Transverse colon (tissue), 4 donors: ENCODE data around the gene OGG1. TPM values are rescaled to one million over a fixed set of nuclear protein-coding genes. Genes with fewer than 3 reads are reported as not detected.
A peak's percentile ranks its signal among the peaks of the same experiment; 100 is the strongest.

Experiments used
- DNase-seq: peaks from one replicate; pipeline ENCODE4 v3.0.0-alpha.2; 2019
- H3K27ac ChIP-seq, 4 donors: fragments of 200-600 bp; sonication (generic); 2 replicates each; pipeline ENCODE4 v1.5.1; 2016 to 2018; ENCODE audit warnings: inconsistent platforms in 4 of 4
- H3K27me3 ChIP-seq: fragments of 200-600 bp; sonication (generic); 2 replicates; pipeline ENCODE4 v1.5.1; 2017; ENCODE audit warnings: inconsistent platforms
- H3K36me3 ChIP-seq, 4 donors: fragments of 200-600 bp; sonication (generic); 2 replicates each; pipeline ENCODE4 v1.5.1; 2017 to 2019; ENCODE audit warnings: inconsistent platforms in 4 of 4
- H3K4me1 ChIP-seq, 4 donors: fragments of 200-600 bp; sonication (generic); 2 replicates each; pipeline ENCODE4 v1.5.1; 2017 to 2020; ENCODE audit warnings: inconsistent platforms in 4 of 4
- H3K4me3 ChIP-seq, 4 donors: fragments of 200-600 bp; sonication (generic); 1 replicate in 1 of 4; 2 replicates in 3 of 4; pipeline versions ENCODE4 v1.5.1 to v1.6.1; 2017 to 2019; ENCODE audit warnings: inconsistent platforms in 4 of 4
- H3K9me3 ChIP-seq, 2 donors: fragments of 200-600 bp; sonication (generic); 2 replicates each; pipeline ENCODE4 v1.5.1; 2017 to 2019; ENCODE audit warnings: inconsistent platforms in 2 of 2
- CTCF ChIP-seq, 5 experiments: fragments of 200-600 bp in 3 of 5; fragments of 450-650 bp in 2 of 5; sonication (generic) in 3 of 5; IDR thresholded peaks; 1 replicate in 2 of 5; 2 replicates in 3 of 5; pipeline ENCODE4 v1.5.1; 2016 to 2017; ENCODE audit warnings: antibody characterized with exemption in 5 of 5, inconsistent platforms in 3 of 5, mild to moderate bottlenecking in 2 of 5, moderate library complexity in 1 of 5
- EP300 ChIP-seq: sonication (generic); formaldehyde crosslinking; IDR thresholded peaks from one replicate; pipeline ENCODE4 v1.6.1; 2017; ENCODE audit warnings: antibody characterized with exemption, low read depth
- POLR2A ChIP-seq: fragments of 450-650 bp; IDR thresholded peaks from one replicate; pipeline ENCODE4 v1.6.1; 2016; ENCODE audit warnings: antibody characterized with exemption, mild to moderate bottlenecking, moderate library complexity
- POLR2AphosphoS5 ChIP-seq, 3 donors: sonication (generic); formaldehyde crosslinking; IDR thresholded peaks; one replicate each; pipeline ENCODE4 v1.6.1; 2016; ENCODE audit warnings: antibody characterized with exemption in 3 of 3
- WGBS, 2 donors: methylation state at CpG; one replicate each; pipeline ENCODE4 v1.1.5; 2018; ENCODE audit warnings: low coverage in 1 of 2; 5-methylcytosine and 5-hydroxymethylcytosine counted together
- in situ Hi-C, 4 donors: fragments of 200-750 bp; cut with MboI; loops; one replicate each; pipeline versions ENCODE4 v1.15.0 to v1.15.1; 2017; ENCODE audit warnings: low sequenced_read_pairs in 3 of 4, low pct_ligation_motif_present in 1 of 4, low pct_unique_long_range_greater_than_20kb in 1 of 4
- intact Hi-C: fragments of 100-400 bp; cut with DNase I; formaldehyde crosslinking; loops from one replicate; pipeline ENCODE4 v1.15.1; 2023; ENCODE audit warnings: low total_unique reads
- total RNA-seq, 4 donors: library from RNA; depleted of rRNA; stranded (reverse); fragments of >200 nt; gene quantifications; one replicate each; pipeline ENCODE4 v1.1.0, GENCODE V29; 2016

Gene OGG1
- total RNA-seq, 4 donors from 2014 or later = 27.8 to 69.5 (median 39.7) TPM

GRCh38 chr3:9721700-9722060 is 28.1 kb upstream of the OGG1 start:
- H3K4me1 ChIP-seq = no peaks in the 10 kb centered on the region
- no peaks in the 10 kb centered on the region for H3K27me3 ChIP-seq
- intact Hi-C loops = no loop called here
- TF ChIP-seq EP300 (no peak), POLR2A (no peak), POLR2AphosphoS5 (IDR thresholded peaks at IDR 0.05) (no peak), CTCF (IDR thresholded peaks at IDR 0.05) (no peak)
- H3K27ac ChIP-seq = no peak overlapping the region
- no peaks in the 10 kb centered on the region for H3K9me3 ChIP-seq
- no peaks in the 10 kb centered on the region for H3K36me3 ChIP-seq
- WGBS, 2 donors = 71 to 100% methylated on average over 1 to 2 of the region's 2 CpGs
- in situ Hi-C loops = no loop called here
- H3K4me3 ChIP-seq = no peak overlapping the region
- DNase-seq = no peak

- Histone ChIP-seq H3K4me1 (peaks cover 0 to 7% (median 6%) of the 10 kb centered on the region in 4 donors), H3K27me3 (no peaks in the 10 kb centered on the region), H3K36me3 (no peaks in the 10 kb centered on the region), H3K4me3 (no peak overlapping the region), H3K9me3 (no peaks in the 10 kb centered on the region), H3K27ac (no peak overlapping the region)
- in situ Hi-C loops (no loop called here), intact Hi-C loops (no loop called here)
- TF ChIP-seq EP300 (no peak), CTCF (IDR thresholded peaks at IDR 0.05) (no peak), POLR2AphosphoS5 (IDR thresholded peaks at IDR 0.05) (no peak), POLR2A (no peak)
- WGBS, 2 donors = 80 to 85% methylated on average over 1 to 4 of the region's 4 CpGs
- DNase-seq = no peak
Observed at GRCh38 chr3:9725775-9726515, 23.8 kb upstream of the OGG1 start.

GRCh38 chr3:9727041-9727595 is 22.6 kb upstream of the OGG1 start:
- Histone ChIP-seq H3K4me1 (peaks cover 0 to 8% (median 6%) of the 10 kb centered on the region in 4 donors), H3K36me3 (no peaks in the 10 kb centered on the region), H3K27ac (no peak overlapping the region), H3K9me3 (no peaks in the 10 kb centered on the region), H3K4me3 (no peak overlapping the region), H3K27me3 (no peaks in the 10 kb centered on the region)
- WGBS, 2 donors = 0 to 19% methylated on average over 2 to 11 of the region's 11 CpGs
- TF ChIP-seq CTCF (IDR thresholded peaks at IDR 0.05) (peak in 3 of 5 experiments; percentile 16 to 22 (median 19)), POLR2A (no peak)
- in situ Hi-C loops = no loop called here
- DNase-seq = no peak
- intact Hi-C loops = no loop called here

GRCh38 chr3:9727743-9728142 is 22.0 kb upstream of the OGG1 start:
- DNase-seq = no peak
- H3K4me1 ChIP-seq = peaks cover 6 to 14% (median 12%) of the 10 kb centered on the region in 4 donors
- intact Hi-C loops (no loop called here), in situ Hi-C loops (no loop called here)
- no peaks in the 10 kb centered on the region for H3K36me3 ChIP-seq
- H3K4me3 ChIP-seq = no peak overlapping the region
- no peak overlapping the region for H3K27ac ChIP-seq
- H3K9me3 ChIP-seq = no peaks in the 10 kb centered on the region
- no peaks in the 10 kb centered on the region for H3K27me3 ChIP-seq
- TF ChIP-seq POLR2AphosphoS5 (IDR thresholded peaks at IDR 0.05) = no peak
- no peak for TF ChIP-seq POLR2A
- TF ChIP-seq CTCF (IDR thresholded peaks at IDR 0.05) = no peak
- TF ChIP-seq EP300 = no peak
- 89 to 100% methylated on average over 2 of the region's 2 CpGs for WGBS, 2 donors
